Fibroblast of pulmonary artery (primary cell): Measurements from ENCODE around the gene DDB1.

ENCODE experiments used
- DNase-seq: peaks from one replicate; pipeline ENCODE4 v3.0.0-alpha.2; 2010; ENCODE audit warnings: low read depth
- H3K4me3 ChIP-seq: replicated peaks from 2 replicates; pipeline ENCODE4 v1.5.1; 2011; ENCODE audit warnings: low read depth, mild to moderate bottlenecking, control low read depth, low read length, moderate library complexity
- TF ChIP-seq, protein P1 (sequence below): IDR thresholded peaks from 2 replicates; pipeline ENCODE4 v1.5.1; 2011; ENCODE audit warnings: mild to moderate bottlenecking, control low read depth, low read length, inconsistent platforms; ENCODE audit errors: missing control alignments

Gene DDB1

DNA sequence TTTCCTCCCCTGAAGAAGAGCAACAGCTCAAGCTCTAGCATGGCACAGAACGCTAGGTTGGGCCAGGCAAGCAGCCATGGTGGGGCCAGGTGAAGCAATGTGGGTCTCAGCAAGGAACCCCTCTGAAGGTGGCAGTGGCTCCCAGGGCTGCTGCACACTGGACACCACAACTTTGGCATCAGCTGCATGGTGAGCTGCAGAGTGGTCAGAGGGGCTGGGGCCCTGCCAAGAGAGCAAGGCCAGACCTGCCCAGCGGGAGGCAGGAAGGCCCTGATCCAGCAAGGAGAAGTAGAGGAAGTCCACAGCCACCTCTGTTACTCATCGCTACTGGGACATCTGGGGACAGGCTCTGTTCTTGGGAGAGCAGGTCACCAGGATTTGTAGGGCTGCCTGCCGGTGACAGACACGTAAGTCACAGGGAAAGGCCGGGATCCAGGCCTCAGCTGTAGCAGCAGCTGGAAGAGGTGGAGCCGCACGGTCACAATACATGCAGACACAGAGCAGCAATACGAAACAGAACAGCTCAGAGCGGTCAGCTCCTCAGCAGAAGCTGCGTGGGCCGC is 16.4 kb upstream of the DDB1 start:
- H3K4me3 ChIP-seq: no peak overlapping the region
- DNase-seq: no peak
- TF ChIP-seq, protein P1, sequence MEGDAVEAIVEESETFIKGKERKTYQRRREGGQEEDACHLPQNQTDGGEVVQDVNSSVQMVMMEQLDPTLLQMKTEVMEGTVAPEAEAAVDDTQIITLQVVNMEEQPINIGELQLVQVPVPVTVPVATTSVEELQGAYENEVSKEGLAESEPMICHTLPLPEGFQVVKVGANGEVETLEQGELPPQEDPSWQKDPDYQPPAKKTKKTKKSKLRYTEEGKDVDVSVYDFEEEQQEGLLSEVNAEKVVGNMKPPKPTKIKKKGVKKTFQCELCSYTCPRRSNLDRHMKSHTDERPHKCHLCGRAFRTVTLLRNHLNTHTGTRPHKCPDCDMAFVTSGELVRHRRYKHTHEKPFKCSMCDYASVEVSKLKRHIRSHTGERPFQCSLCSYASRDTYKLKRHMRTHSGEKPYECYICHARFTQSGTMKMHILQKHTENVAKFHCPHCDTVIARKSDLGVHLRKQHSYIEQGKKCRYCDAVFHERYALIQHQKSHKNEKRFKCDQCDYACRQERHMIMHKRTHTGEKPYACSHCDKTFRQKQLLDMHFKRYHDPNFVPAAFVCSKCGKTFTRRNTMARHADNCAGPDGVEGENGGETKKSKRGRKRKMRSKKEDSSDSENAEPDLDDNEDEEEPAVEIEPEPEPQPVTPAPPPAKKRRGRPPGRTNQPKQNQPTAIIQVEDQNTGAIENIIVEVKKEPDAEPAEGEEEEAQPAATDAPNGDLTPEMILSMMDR: no peak

DNA sequence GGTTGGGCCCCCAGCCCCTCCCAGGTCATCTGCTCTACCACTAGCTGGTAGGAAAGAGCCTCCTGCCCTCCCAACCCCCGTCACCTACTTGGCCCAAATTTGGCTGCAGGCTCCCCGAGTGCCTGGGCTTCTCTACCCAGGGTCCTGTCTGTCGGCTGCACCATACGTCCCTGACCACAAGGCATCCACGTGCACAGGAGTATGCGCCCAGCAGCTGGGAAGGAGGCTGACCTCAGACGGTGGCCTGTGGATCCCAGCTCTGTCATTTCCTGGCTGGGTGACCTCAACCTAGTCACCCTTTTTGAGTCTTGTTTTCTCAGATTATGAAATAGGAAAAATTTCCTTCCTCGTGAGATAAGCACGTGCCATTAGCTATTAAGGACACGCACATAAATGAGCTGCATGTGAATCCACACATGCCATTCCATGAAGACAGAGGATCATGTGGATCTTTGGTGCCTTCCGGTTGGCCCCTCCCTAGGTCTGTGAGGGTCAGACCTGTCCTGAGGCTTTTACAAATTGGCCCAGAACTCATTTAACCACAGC is 15.1 kb upstream of the DDB1 start:
- TF ChIP-seq, protein P1: no peak
- peak; percentile 90 for DNase-seq
- H3K4me3 ChIP-seq: no peak overlapping the region

DNA sequence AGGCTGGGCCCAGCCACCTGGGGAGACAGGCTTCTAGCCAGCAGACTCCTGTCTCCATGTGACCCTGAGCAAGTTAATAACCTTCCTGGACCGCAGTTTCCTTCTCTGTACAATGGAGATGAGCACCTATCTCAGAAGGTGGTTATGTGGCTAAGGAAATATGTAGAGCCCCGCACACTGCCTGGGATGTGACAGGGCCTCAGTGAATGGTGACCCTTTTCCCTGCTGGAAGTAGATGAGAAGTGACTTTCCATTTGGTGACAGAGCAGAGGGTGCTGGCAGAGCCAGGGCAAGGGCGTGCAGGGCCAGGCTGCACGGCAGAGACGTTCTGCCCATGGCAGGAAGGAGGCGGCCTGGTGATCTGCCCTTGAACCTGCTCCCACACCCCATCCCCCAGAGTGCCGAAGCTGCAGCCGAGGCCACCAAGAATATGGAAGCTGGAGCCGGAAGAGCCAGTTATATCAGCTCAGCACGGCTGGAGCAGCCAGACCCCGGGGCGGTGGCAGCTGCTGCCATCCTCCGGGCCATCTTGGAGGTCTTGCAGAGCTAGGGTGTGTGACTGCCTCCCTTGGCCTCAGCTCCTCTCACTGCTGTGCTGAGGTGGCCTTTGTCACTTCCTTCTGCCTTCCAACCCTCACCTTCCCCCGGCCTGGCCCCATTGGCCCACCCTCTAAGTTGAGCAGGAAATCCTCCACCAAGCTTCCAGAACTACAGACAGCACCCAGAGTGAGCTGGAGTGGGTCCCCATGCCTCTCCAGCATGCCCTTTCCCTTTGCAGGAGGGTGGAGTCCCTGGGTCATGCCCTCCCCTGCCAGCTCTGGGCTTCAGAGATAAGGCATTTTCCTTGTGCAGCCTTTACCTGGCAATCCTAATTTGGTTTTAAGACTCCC is 13.3 kb upstream of the DDB1 start:
- TF ChIP-seq, protein P1: no peak
- DNase-seq: no peak
- no peak overlapping the region for H3K4me3 ChIP-seq

DNA sequence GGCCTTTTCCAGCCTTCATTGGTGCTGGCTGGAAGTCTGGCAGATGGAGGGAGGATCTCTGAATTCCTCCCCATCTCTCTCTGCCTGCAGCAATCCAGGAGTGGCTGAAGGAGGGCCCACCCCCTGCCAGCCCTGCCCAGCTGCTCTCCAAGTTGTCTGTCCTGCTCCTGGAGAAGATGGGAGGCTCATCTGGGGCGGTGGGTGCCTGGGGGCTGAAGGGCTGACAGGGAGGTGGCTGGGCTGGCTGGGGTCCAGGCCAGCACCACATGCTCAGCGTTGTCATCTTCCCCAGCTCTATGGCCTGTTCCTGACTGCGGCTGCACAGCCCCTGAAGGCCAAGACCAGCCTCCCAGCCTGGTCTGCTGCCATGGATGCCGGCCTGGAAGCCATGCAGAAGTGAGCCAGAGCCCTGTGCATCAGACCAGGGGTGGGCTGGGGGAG is 12.3 kb upstream of the DDB1 start:
- no peak for DNase-seq
- no peak overlapping the region for H3K4me3 ChIP-seq
- TF ChIP-seq, protein P1: no peak

DNA sequence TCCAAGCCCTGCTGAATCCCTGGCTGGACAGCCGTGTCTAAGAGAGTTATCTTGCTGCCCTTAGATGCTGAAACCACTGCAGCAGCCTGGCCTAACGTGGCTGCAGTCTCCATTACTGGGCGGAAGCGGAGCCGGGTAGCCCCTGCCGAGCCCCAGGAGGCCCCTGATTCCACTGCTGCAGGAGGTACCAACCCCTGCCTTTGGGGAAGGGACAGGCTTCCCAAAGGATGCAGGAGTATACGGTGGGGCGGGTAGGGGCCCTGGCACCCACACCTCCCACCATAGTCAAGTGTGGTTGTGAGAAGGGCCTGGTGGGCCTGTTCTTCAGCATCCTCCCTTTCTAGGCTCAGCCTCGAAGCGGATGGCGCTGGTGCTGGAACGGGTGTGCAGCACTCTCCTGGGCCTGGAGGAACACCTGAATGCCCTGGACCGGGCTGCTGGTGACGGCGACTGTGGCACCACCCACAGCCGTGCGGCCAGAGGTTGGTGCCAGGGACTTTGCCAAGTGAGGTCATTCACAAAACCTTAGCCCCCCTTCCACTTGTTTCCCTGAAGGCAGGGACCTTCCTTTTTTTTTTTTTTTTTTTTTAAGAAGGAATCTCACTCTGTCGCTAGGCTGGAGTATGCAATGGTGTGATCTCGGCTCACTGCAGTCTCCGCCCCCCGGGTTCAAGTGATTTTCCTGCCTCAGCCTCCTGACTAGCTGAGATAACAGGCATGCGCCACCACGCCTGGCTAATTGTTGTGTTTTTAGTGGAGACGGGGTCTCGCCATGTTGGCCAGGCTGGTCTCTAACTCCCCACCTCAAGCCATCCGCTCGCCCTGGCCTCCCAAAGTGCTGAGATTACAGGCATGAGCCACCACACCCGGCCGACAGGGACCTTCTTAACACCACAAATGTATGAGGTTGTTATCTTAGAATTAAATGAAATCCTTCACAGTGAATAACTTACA is 11.2 kb upstream of the DDB1 start:
- no peak for DNase-seq
- no peak overlapping the region for H3K4me3 ChIP-seq
- TF ChIP-seq, protein P1: no peak

DNA sequence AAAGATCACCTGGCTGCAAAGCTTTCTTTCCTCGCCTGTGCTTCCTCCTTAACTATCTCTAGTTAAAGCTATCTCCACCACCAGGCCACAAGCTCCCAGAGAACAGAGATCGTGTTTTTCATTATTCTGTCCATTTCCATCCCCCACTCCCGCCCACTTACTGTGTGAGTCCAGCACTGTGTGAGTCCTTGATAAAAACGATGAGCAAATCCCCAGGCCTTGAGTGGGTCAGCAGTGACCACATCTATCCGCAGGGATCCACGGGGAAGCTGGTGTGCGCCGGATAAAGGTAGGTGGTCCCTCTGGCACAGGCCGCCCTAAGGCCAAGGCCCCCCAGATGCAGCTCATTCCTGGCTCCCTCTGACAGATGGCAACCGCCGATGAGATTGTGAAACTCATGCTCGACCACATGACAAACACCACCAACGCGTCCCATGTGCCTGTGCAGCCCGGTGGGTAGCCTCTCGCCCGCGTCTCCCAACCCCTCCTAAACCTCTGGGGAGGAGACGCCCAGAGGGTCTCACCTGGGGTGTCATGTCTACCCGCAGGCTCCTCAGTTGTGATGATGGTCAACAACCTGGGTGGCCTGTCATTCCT is 9.4 kb upstream of the DDB1 start:
- DNase-seq: no peak
- H3K4me3 ChIP-seq: no peak overlapping the region
- TF ChIP-seq, protein P1: no peak
